Measurements from ENCODE around the gene VPS16. TPM values are rescaled to one million over a fixed set of nuclear protein-coding genes. Genes with fewer than 3 reads are reported as not detected.
A peak's percentile ranks its signal among the peaks of the same experiment; 100 is the strongest.

VPS16 gene
- polyA plus RNA-seq, 2 of the 4 experiments (the other 2 are of a cell fraction), result 33.0 to 37.5 TPM

DNA sequence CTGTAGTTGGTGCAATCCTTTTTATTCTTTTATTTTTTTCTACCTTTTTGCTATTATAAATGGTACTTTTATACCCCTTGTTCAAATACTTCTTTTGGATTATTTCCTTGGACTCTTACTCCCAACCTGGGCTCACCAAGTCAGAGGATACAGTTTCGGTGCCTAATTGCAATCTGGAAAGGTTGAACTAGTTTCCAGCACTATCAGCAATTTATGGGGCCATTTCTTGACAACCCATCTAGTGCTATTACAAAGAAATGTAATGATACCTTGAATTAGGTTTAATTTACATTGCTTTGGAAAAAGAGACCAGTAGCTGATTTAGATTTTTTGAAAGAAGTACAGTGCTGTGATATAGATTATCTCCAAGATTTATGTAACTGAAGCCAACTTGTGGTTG lies 38.0 kb downstream of the VPS16 start:
- WGBS (ENCODE audit: missing lambda C conversion rate), result 91% methylated on average over 1 of the region's 1 CpG
- Histone ChIP-seq H3K4me2 (no peak overlapping the region), H3K4me3 (no peak overlapping the region), H3K4me1 (peaks cover 18% of the 10 kb centered on the region), H3K27ac (no peak overlapping the region), H3K9me3 (no peaks in the 10 kb centered on the region)
- ChIA-PET CTCF (interaction anchor here (1.1 to 2.3 kb wide), 2 partner anchors 9 to 27 kb away, joined by 3 to 8 read pairs; no protein-coding TSS in a partner anchor), POLR2A (no interaction called here)
- FAIRE-seq, result no peak
- no peak for ATAC-seq
- DNase-seq (ENCODE audit: low read depth in 1 of 2, low spot score in 1 of 2), result no peak
- TF ChIP-seq NR3C1 (IDR thresholded peaks at IDR 0.05) (no peak), MAFK (IDR thresholded peaks at IDR 0.05; ENCODE audit: partially characterized antibody) (peak; percentile 50), HES2 (IDR thresholded peaks at IDR 0.05) (no peak)

DNA sequence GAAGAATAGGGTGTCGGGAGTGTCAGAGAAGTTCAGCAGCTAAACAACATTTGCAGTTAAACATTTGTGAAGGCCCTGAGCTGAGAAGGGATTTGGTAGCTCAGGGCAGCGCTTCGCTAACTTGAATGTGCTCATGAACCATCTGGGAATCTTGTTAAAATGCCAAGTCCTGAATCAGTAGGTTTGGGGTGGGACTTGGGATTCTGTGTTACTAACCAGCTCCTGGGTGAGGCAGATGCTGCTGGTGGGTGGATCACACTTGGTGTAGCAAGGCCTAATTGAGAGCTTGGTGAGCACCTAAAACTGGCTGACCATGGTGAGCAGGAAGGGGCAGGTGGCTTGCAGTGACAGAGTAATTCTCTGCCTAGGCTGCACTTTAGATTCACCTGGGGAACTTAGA lies 38.6 kb downstream of the VPS16 start:
- no peak for DNase-seq (ENCODE audit: low read depth in 1 of 2, low spot score in 1 of 2)
- no peak for TF ChIP-seq HMGXB4 (CRISPR knock-in tag; IDR thresholded peaks at IDR 0.05; ENCODE audit: borderline replicate concordance)
- no peak for TF ChIP-seq EHMT2 (IDR thresholded peaks at IDR 0.05; ENCODE audit: low read depth)
- TF ChIP-seq RFX5 (IDR thresholded peaks at IDR 0.05), result no peak
- TF ChIP-seq ZFP36 (IDR thresholded peaks at IDR 0.05; ENCODE audit: borderline replicate concordance, partially characterized antibody), result no peak
- CTCF ChIA-PET, result interaction anchor here (0.7 to 2.3 kb wide), 5 partner anchors 9 to 127 kb away, joined by 3 to 8 read pairs (median 3); no protein-coding TSS in a partner anchor
- no peak; a peak in 1 of 6 replicates for ATAC-seq
- H3K9me3 ChIP-seq, result no peaks in the 10 kb centered on the region
- H3K4me1 ChIP-seq, result peaks cover 18% of the 10 kb centered on the region
- POLR2A ChIA-PET, result no interaction called here
- H3K27ac ChIP-seq, result no peak overlapping the region
- 92% methylated on average over 3 of the region's 3 CpGs for WGBS (ENCODE audit: missing lambda C conversion rate)
- no peak overlapping the region for H3K4me2 ChIP-seq
- H3K4me3 ChIP-seq, result no peak overlapping the region
- no peak for FAIRE-seq

GRCh38 chr20:2880650-2881049 lies 40.1 kb downstream of the VPS16 start:
- POLR2A ChIA-PET, result no interaction called here
- DNase-seq (ENCODE audit: low read depth in 1 of 2, low spot score in 1 of 2) (no peak), FAIRE-seq (peak; percentile 13), ATAC-seq (no peak)
- H3K9me3 ChIP-seq, result no peaks in the 10 kb centered on the region
- H3K4me3 ChIP-seq, result no peak overlapping the region
- CTCF ChIA-PET, result interaction anchor here (0.6 to 1.6 kb wide), 2 partner anchors 91 to 117 kb away, joined by 3 read pairs; no protein-coding TSS in a partner anchor
- no peak overlapping the region for H3K27ac ChIP-seq
- 90% methylated on average over 7 of the region's 7 CpGs for WGBS (ENCODE audit: missing lambda C conversion rate)
- H3K4me1 ChIP-seq, result peaks cover 11% of the 10 kb centered on the region; the same call in 1 of the 3 replicates
- H3K4me2 ChIP-seq, result no peak overlapping the region
- TF ChIP-seq EHMT2 (IDR thresholded peaks at IDR 0.05; ENCODE audit: low read depth), result no peak
- TF ChIP-seq HOXA7 (CRISPR knock-in tag; IDR thresholded peaks at IDR 0.05), result no peak
- TF ChIP-seq KDM5A (IDR thresholded peaks at IDR 0.05), result no peak
- TF ChIP-seq, protein P1, sequence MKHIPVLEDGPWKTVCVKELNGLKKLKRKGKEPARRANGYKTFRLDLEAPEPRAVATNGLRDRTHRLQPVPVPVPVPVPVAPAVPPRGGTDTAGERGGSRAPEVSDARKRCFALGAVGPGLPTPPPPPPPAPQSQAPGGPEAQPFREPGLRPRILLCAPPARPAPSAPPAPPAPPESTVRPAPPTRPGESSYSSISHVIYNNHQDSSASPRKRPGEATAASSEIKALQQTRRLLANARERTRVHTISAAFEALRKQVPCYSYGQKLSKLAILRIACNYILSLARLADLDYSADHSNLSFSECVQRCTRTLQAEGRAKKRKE (CRISPR knock-in tag; IDR thresholded peaks at IDR 0.05; ENCODE audit: low read depth), result no peak

DNA sequence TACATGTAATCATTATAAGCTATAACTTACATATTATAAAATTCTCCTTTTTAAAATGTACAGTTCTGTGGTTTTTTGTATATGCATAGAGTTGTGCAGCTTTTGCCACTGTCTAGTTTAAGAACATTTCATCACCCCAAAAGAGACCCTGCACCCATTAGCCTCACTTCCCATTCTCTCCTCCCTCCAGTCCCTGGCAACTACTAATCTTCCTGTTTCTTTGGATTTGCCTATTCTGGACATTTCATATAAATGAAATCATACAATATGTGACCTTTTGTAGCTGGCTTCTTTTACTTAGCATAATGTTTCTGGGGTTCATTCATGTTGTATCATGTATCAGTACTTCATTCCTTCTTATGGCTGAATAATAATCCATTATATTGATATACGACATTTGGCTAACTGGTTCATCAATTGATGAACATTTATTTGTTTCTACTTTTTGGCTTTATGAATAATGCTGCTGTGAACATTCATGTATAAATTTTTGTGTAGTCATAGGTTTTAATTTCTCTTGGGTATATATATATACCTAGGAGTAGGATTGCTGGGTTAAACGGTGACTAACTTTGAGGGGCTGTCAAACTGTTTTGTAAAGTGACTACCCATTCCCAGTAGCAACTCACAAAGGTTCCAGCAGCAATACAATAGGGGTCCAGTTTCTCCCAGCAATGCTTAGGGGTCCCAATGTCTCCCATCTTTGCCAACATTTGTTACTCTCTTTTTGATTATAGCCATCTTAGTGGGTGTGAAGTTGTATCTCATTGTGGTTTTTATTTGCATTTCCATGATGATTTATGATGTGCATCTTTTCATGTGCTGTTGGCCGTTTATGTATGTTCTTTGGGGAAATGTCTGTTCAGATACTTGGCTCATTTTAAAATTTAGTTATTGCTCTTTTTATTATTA lies 43.4 kb downstream of the VPS16 start:
- Histone ChIP-seq H3K4me3 (no peak overlapping the region), H3K4me1 (peaks cover 9% of the 10 kb centered on the region; the same call in 1 of the 3 replicates), H3K4me2 (no peak overlapping the region), H3K27ac (no peak overlapping the region), H3K9me3 (no peaks in the 10 kb centered on the region)
- ChIA-PET CTCF (interaction anchor here (1.2 to 1.7 kb wide), 2 partner anchors 11 to 19 kb away, joined by 3 read pairs; partner anchors contain the start of gene PTPRA), POLR2A (no interaction called here)
- peak; percentile 84 for FAIRE-seq
- TF ChIP-seq EHF (CRISPR knock-in tag; IDR thresholded peaks at IDR 0.05), result no peak
- TF ChIP-seq HMGXB4 (CRISPR knock-in tag; IDR thresholded peaks at IDR 0.05; ENCODE audit: borderline replicate concordance), result no peak
- no peak for TF ChIP-seq KDM1A (IDR thresholded peaks at IDR 0.05; ENCODE audit: low read depth)
- no peak for TF ChIP-seq CEBPB (IDR thresholded peaks at IDR 0.05)
- no peak for TF ChIP-seq SREBF2 (IDR thresholded peaks at IDR 0.05)
- TF ChIP-seq ZFP36 (IDR thresholded peaks at IDR 0.05; ENCODE audit: borderline replicate concordance, partially characterized antibody), result no peak
- no peak for TF ChIP-seq FOSL2 (IDR thresholded peaks at IDR 0.05)
- TF ChIP-seq FOSL2 (CRISPR knock-in tag; IDR thresholded peaks at IDR 0.05), result no peak
- ATAC-seq, result no peak
- WGBS (ENCODE audit: missing lambda C conversion rate), result 83% methylated on average over 3 of the region's 3 CpGs
- DNase-seq (ENCODE audit: low read depth in 1 of 2, low spot score in 1 of 2), result no peak

All from A549 (cell line).